DMS153 treated with DMSO at 0.1 percent for 48 hours (cell line): ENCODE results near the gene ABCA1.

Source experiments
- DNase-seq: peaks from one replicate; lab custom pipeline; 2025; ENCODE audit not compliant: unreplicated experiment; lab: John Stamatoyannopoulos, UW

ABCA1 gene

GRCh38 chr9:104800068-104800785 lies 127.7 kb downstream of the ABCA1 start:
- DNase-seq = no peak

- no peak for DNase-seq
These were observed 129.6 kb downstream of the ABCA1 start for GRCh38 chr9:104798209-104798995.

GRCh38 chr9:104795857-104796256 lies 132.1 kb downstream of the ABCA1 start:
- DNase-seq = no peak

GRCh38 chr9:104795082-104795481 lies 132.9 kb downstream of the ABCA1 start:
- DNase-seq = no peak

- DNase-seq = no peak
These were observed 133.9 kb downstream of the ABCA1 start for GRCh38 chr9:104794070-104794469.

GRCh38 chr9:104788251-104788650 lies 139.7 kb downstream of the ABCA1 start:
- no peak for DNase-seq

- no peak for DNase-seq
These were observed 140.5 kb downstream of the ABCA1 start for GRCh38 chr9:104787306-104788015.

- DNase-seq = no peak
These were observed 141.7 kb downstream of the ABCA1 start for GRCh38 chr9:104786293-104786692.

GRCh38 chr9:104784098-104784497 lies 143.9 kb downstream of the ABCA1 start:
- no peak for DNase-seq

- no peak for DNase-seq
These were observed 144.4 kb downstream of the ABCA1 start for GRCh38 chr9:104783588-104783987.

GRCh38 chr9:104780796-104781395 lies 147.1 kb downstream of the ABCA1 start:
- DNase-seq = peak; percentile 9

- DNase-seq = no peak
These were observed 147.9 kb downstream of the ABCA1 start for GRCh38 chr9:104779946-104780535.

- no peak for DNase-seq
These were observed 148.6 kb downstream of the ABCA1 start for GRCh38 chr9:104779334-104779733.

GRCh38 chr9:104778802-104779201 lies 149.2 kb downstream of the ABCA1 start:
- no peak for DNase-seq

- no peak for DNase-seq
These were observed 151.2 kb downstream of the ABCA1 start for GRCh38 chr9:104776797-104777196.

- DNase-seq = no peak
These were observed 152.0 kb downstream of the ABCA1 start for GRCh38 chr9:104775976-104776375.

- DNase-seq = no peak
These were observed 152.4 kb downstream of the ABCA1 start for GRCh38 chr9:104775574-104775936.

GRCh38 chr9:104774831-104775573 lies 153.0 kb downstream of the ABCA1 start:
- DNase-seq = no peak

- no peak for DNase-seq
These were observed 153.8 kb downstream of the ABCA1 start for GRCh38 chr9:104774132-104774531.

- DNase-seq = no peak
These were observed 155.0 kb downstream of the ABCA1 start for GRCh38 chr9:104772714-104773510.
